GM18907 (cell line): Measurements from ENCODE around the gene HSPH1.

Experiments used
- ATAC-seq: cut with Tn5 transposase; IDR thresholded peaks from one replicate; pipeline ENCODE4 v1.9.1; 2021; ENCODE audit warnings: mild to moderate bottlenecking, moderate library complexity; ENCODE audit not compliant: unreplicated experiment

Gene HSPH1

GRCh38 chr13:31133621-31134020, 28.1 kb downstream of the HSPH1 start:
- no peak for ATAC-seq

GRCh38 chr13:31131470-31131961, 30.2 kb downstream of the HSPH1 start:
- no peak for ATAC-seq

DNA sequence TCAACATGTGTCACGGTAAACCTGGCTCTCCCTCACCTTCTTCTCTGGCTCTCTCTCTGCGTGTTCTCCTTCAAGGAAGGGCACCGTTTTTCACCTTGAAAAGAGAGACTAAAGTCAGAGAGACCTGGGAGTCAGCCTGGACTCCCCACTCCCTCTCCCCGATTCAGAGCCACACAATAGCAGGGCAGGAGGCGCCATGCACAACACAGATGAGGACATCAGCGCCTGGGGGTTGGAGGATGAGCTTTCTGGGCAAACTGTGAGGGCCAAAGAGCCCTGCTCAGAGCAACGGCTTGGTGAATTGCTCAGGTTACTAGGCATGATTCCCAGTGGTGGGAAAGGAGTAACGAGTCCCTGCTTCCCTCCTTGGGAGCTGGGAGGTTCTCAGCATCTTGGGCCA, 32.3 kb downstream of the HSPH1 start:
- ATAC-seq, result no peak

GRCh38 chr13:31124204-31124603, 37.5 kb downstream of the HSPH1 start:
- ATAC-seq, result no peak

GRCh38 chr13:31122544-31123260, 39.0 kb downstream of the HSPH1 start:
- no peak for ATAC-seq

DNA sequence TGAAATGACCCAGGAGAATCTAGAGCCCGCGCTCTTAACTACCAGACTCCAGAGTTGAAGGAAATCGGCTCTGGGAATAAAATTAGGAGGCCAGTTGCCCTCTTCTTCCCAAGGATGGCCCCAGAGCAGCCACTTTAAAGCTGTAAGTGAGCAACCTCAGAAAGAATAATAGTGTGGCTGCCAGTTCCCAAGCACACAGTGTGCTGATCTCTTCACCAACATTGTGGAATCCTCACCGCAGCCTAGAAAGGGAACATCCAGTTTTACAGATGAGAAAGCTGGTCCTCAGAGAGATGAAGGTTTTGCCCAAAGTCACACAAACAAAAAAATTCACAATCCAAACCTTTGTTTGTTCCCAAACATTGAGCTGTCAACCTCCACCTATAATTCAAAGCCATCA, 39.6 kb downstream of the HSPH1 start:
- ATAC-seq, result no peak

DNA sequence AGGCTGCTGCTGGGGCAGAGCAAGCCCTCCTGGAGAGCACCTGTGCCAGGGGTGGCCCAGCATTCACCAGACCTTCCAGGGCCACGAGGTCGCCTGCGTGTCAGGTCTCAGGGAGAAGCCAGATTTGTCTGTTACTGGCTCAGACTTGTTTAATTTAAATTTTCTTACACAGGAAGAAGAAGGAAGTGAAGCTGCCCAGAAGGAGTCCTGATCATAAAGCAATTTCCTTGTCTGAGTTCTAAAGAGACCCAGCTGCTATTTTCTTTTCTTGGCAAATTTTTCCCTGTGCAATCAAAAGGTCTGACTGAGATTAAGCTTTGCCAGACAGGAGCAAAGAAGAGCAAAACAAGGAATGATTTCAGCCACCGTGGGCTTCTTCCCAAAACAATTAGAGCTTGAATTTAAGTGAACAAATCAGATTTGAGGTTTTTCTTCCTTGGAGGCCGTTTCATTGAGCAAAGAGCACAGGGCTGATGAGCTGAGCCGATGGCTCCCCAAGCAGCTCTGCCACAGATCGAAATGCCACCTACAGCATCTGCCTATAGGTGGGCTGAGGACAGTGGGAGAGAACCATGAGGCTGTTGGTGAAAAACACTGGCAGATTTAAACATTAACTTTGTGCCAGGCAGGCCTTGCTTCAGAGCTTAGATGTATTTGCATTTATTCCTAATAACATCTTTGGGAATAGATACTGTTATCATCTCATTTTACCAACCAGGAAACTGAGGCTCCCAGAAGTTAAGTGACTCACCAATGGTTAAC, 40.1 kb downstream of the HSPH1 start:
- no peak for ATAC-seq

GRCh38 chr13:31119966-31120700, 41.6 kb downstream of the HSPH1 start:
- no peak for ATAC-seq

DNA sequence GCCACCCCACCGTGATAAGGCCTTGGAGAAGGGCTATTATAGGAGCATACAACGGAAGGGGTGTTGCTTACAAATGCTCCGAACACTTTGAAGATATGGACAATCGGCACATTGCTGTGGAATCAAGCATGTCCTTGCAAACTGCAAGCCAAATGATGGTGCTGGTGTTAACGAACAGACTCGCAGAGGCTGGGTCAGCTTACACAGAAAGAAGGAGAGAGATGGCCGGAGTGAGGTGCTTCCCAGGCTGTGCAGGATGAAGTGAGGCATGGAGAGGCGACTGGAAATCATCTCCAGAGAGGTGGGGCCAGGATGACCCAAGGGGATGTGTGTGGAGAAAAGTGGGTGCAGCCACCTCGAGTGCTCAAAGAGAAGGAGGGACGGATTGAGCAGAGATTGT, 42.2 kb downstream of the HSPH1 start:
- no peak for ATAC-seq

DNA sequence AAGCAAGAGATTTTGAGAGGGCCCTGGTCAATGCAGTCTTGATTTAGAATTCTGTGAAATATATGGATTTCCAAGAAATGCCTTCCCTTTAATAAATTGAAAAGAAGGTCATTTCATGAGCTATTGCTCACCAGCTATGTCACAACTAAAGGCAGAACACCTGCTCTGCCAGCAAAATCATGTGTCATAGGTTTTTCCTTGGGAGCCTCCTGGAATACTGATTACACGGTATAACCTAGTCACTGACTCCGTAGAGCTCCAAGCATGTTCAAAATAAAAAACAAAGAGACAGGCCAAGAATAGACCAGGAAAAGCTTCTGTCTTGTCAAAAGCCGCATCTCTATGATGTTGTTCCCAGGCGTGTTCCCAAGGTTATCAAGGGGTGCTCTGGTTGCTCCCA, 45.5 kb downstream of the HSPH1 start:
- ATAC-seq, result no peak

GRCh38 chr13:31115616-31116015, 46.1 kb downstream of the HSPH1 start:
- ATAC-seq, result no peak

GRCh38 chr13:31114641-31115040, 47.1 kb downstream of the HSPH1 start:
- ATAC-seq, result no peak

- ATAC-seq, result no peak
Measured at GRCh38 chr13:31111136-31111535, 50.6 kb downstream of the HSPH1 start.

DNA sequence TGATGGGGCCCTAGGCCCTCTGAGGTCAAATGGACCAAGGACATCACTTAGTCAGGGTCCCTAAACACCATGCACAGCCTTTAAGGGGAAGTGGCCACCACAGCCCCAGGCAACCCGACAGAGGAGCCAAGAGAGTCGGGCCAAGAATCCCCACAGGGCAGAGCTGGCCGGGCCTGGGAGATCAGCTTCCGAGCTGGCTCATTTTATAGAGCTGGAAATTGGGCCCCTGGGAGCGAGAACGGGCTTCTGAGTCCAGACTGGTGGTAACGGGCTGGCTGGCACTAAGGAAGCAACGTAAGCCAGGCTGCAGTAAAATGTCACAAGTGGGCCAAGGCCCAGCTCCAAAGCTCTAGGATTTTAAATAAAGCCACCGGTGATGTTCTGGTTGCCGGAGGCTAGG, 51.1 kb downstream of the HSPH1 start:
- ATAC-seq, result no peak

GRCh38 chr13:31110169-31110568, 51.5 kb downstream of the HSPH1 start:
- no peak for ATAC-seq

DNA sequence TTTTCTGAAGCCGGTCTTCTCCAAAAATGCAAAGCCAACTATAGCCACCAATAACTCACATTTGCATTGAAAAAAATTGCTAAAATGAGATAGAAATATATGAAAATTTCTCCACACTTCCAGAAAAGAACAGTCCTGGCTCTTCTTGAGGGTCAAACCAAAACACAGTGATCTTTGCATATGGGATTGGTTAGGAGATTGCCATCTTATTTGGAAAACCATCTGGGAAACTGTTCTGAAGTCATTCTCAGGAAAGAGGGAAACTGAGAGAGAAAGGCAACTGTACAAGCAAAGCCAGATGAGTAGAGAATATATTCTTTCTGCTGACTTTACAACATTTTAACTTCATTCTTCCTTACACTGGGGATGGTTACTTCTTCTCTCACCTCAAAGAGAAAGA, 54.6 kb downstream of the HSPH1 start:
- no peak for ATAC-seq

DNA sequence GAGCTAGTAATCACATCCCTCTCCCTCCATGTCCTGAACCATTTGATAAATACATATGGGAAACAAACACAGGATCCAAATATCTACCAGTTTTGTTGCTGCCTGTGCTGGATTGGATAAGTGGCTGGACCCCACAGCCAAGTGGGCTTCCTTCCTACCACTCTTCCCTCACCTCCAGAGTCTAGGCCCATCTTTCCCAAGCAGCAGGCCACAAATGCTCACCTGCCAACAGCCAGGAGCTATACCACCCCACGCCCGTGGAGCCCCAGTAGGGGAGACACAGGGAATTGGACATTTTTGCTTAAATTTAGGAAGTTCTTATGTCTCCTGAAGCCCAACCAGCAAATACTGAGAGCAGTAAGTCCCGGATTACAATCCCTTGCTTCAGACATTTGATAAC, 55.8 kb downstream of the HSPH1 start:
- no peak for ATAC-seq

- ATAC-seq, result no peak
Measured at GRCh38 chr13:31105020-31105795, 56.5 kb downstream of the HSPH1 start.

GRCh38 chr13:31102905-31103304, 58.8 kb downstream of the HSPH1 start:
- no peak for ATAC-seq

DNA sequence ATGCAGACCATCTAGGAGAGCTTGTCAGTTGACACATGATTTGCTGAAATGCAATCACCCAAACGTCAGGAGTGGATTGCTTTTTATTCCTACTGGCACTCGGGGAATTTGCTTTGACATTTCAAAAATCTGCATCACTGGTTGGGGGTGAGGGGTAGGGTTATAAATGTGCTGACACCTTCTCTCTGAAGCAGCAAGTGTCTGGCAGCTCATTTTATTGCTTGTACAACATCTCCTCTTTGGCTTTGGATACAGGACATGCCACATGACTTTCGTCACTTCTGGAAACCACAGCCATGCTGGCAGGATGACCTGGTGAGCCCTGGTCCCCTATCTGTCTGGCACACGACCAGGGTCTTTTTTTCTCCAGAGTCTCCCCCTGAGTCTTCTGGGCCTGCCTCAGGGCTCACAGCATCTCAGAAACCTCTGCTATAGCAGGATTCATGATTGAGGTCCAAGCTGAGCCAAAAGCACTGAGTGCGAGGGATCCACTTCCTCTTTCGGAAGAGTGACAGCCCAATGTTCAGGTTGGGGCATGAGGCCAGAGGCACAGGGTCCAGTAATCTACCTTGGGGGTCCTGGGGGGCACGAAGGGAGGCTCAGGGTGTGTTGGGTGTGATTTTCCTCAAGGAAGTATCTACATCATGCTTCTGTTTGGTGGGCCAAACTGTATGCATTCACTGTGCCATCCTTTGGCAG, 60.1 kb downstream of the HSPH1 start:
- ATAC-seq, result no peak
